KMS-11 (cell line): ENCODE data around the gene FAF1.

Experiments
- H2AFZ ChIP-seq: fragments of 200-600 bp; sonication (generic); 2 replicates; pipeline ENCODE4 v1.6.1; 2016; ENCODE audit warnings: antibody characterized with exemption, mixed run types, low read depth
- H3K27ac ChIP-seq: fragments of 200-600 bp; sonication (generic); 2 replicates; pipeline ENCODE4 v1.6.1; 2016; ENCODE audit warnings: mild to moderate bottlenecking, mixed run types
- H3K27me3 ChIP-seq: fragments of 200-600 bp; sonication (generic); 2 replicates; pipeline ENCODE4 v1.6.1; 2017; ENCODE audit warnings: mild to moderate bottlenecking, low read depth, mixed run types, moderate library complexity; ENCODE audit not compliant: insufficient read depth
- H3K36me3 ChIP-seq: fragments of 200-600 bp; sonication (generic); 2 replicates; pipeline ENCODE4 v1.6.1; 2017; ENCODE audit warnings: mild to moderate bottlenecking, mixed run types; ENCODE audit not compliant: insufficient read depth
- H3K4me1 ChIP-seq: fragments of 200-600 bp; sonication (generic); 2 replicates; pipeline ENCODE4 v1.6.1; 2016; ENCODE audit warnings: mild to moderate bottlenecking, low read depth, mixed run types; ENCODE audit not compliant: poor library complexity, severe bottlenecking
- H3K4me2 ChIP-seq: fragments of 200-600 bp; sonication (generic); 2 replicates; pipeline ENCODE4 v1.7.0; 2016; ENCODE audit warnings: mild to moderate bottlenecking, mixed run types
- H3K4me3 ChIP-seq: fragments of 200-600 bp; sonication (generic); IDR thresholded peaks from 2 replicates; pipeline ENCODE4 v1.6.1; 2017; ENCODE audit warnings: low read depth, low read length, mixed read lengths; ENCODE audit not compliant: insufficient read depth
- H3K79me2 ChIP-seq: fragments of 200-600 bp; sonication (generic); 2 replicates; pipeline ENCODE4 v1.6.1; 2016; ENCODE audit warnings: low read depth, mixed run types; ENCODE audit not compliant: insufficient read depth
- H3K9ac ChIP-seq: fragments of 200-600 bp; sonication (generic); 2 replicates; pipeline ENCODE4 v1.6.1; 2016; ENCODE audit warnings: mild to moderate bottlenecking, mixed run types
- H4K20me1 ChIP-seq: fragments of 200-600 bp; sonication (generic); 2 replicates; pipeline ENCODE4 v1.6.1; 2016; ENCODE audit warnings: mild to moderate bottlenecking, mixed run types; ENCODE audit not compliant: insufficient read depth
- TF ChIP-seq, protein P1 (sequence below): fragments of 200-600 bp; sonication (generic); conservative IDR thresholded peaks from 2 replicates; pipeline ENCODE4 v1.6.1; 2017; ENCODE audit warnings: low read depth, mild to moderate bottlenecking, antibody characterized with exemption, low read length, moderate library complexity, mixed read lengths

The FAF1 gene

DNA sequence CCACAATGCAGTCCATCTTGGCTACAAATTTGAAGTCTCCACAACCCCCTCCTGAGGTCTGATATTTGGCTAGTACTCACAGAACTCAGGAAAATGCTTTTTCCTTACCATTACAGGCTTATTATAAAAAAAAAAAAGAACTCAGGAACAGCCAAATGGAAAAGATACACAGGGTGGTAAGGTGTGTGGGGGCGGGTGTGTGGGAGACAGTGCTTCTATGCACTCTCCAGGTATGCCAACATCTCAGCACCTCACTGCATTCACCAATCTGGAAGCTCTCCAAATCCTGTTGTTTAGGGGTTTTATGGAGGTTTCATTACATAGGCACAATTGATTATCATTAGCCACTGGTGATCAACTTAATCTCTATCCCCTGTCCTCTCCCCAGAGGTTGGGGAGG lies 126.9 kb downstream of the FAF1 start:
- Histone ChIP-seq H3K27me3 (no peaks in the 10 kb centered on the region), H3K36me3 (no peaks in the 10 kb centered on the region), H3K4me1 (no peaks in the 10 kb centered on the region), H4K20me1 (no peaks in the 10 kb centered on the region), H3K27ac (no peak overlapping the region), H2AFZ (no peak overlapping the region), H3K79me2 (no peaks in the 10 kb centered on the region), H3K4me2 (no peak overlapping the region), H3K4me3 (no peak overlapping the region), H3K9ac (no peak overlapping the region)
- TF ChIP-seq, protein P1, sequence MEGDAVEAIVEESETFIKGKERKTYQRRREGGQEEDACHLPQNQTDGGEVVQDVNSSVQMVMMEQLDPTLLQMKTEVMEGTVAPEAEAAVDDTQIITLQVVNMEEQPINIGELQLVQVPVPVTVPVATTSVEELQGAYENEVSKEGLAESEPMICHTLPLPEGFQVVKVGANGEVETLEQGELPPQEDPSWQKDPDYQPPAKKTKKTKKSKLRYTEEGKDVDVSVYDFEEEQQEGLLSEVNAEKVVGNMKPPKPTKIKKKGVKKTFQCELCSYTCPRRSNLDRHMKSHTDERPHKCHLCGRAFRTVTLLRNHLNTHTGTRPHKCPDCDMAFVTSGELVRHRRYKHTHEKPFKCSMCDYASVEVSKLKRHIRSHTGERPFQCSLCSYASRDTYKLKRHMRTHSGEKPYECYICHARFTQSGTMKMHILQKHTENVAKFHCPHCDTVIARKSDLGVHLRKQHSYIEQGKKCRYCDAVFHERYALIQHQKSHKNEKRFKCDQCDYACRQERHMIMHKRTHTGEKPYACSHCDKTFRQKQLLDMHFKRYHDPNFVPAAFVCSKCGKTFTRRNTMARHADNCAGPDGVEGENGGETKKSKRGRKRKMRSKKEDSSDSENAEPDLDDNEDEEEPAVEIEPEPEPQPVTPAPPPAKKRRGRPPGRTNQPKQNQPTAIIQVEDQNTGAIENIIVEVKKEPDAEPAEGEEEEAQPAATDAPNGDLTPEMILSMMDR = no peak

DNA sequence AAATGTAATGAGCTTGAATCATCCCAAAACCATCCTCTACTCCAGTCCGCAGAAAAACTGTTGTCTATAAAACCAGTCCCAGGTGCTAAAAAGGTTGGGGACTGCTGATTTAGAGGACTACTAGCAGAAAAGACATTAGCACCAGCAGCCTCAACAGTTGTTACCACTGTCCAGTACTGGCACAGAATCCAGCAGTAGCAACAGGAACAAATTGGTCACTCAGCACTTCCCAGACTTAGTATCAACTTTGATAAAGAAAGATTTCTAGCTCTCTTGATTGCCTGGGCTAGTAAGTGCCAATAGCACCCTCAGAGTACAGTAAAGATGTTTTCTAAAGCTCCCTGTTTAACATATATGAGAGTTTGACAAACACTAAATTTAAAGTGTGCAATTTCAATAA lies 127.9 kb downstream of the FAF1 start:
- Histone ChIP-seq H3K4me3 (no peak overlapping the region), H3K4me2 (no peak overlapping the region), H4K20me1 (no peaks in the 10 kb centered on the region), H3K27ac (no peak overlapping the region), H3K9ac (no peak overlapping the region), H3K27me3 (no peaks in the 10 kb centered on the region), H2AFZ (no peak overlapping the region), H3K79me2 (no peaks in the 10 kb centered on the region), H3K4me1 (no peaks in the 10 kb centered on the region), H3K36me3 (no peaks in the 10 kb centered on the region)
- TF ChIP-seq, protein P1 = no peak

GRCh38 chr1:50831300-50832061 lies 128.6 kb downstream of the FAF1 start:
- H3K79me2 ChIP-seq = no peaks in the 10 kb centered on the region
- TF ChIP-seq, protein P1 = no peak
- no peaks in the 10 kb centered on the region for H3K36me3 ChIP-seq
- no peak overlapping the region for H3K4me3 ChIP-seq
- no peak overlapping the region for H2AFZ ChIP-seq
- H3K9ac ChIP-seq = no peak overlapping the region
- no peak overlapping the region for H3K27ac ChIP-seq
- no peaks in the 10 kb centered on the region for H4K20me1 ChIP-seq
- no peaks in the 10 kb centered on the region for H3K27me3 ChIP-seq
- no peak overlapping the region for H3K4me2 ChIP-seq
- no peaks in the 10 kb centered on the region for H3K4me1 ChIP-seq

- TF ChIP-seq, protein P1 = no peak
- Histone ChIP-seq H3K9ac (no peak overlapping the region), H3K4me3 (no peak overlapping the region), H3K27me3 (no peaks in the 10 kb centered on the region), H2AFZ (no peak overlapping the region), H3K79me2 (no peaks in the 10 kb centered on the region), H3K4me2 (no peak overlapping the region), H3K36me3 (no peaks in the 10 kb centered on the region), H3K4me1 (no peaks in the 10 kb centered on the region), H4K20me1 (no peaks in the 10 kb centered on the region), H3K27ac (no peak overlapping the region)
These were observed 129.4 kb downstream of the FAF1 start for GRCh38 chr1:50830621-50831020.
